ENCODE data around the gene RUNX2. TPM values are rescaled to one million over a fixed set of nuclear protein-coding genes. Genes with fewer than 3 reads are reported as not detected.

RUNX2 gene
- total and polyA plus RNA-seq, 9 of the 15 experiments (the other 6 are each of a cell fraction or from before 2014, with no cell fraction given): 0.29 to 1.00 (median 0.43) TPM

GRCh38 chr6:45351667-45352066 lies 23.5 kb downstream of the RUNX2 start (continued):
- no peak for TF ChIP-seq E2F1 (CRISPR knock-in tag; IDR thresholded peaks at IDR 0.05)
- no peak for TF ChIP-seq CREB5 (CRISPR knock-in tag; IDR thresholded peaks at IDR 0.05)
- TF ChIP-seq NR2C1 (IDR thresholded peaks at IDR 0.05): no peak
- no peak for TF ChIP-seq NR2C1 (tag; IDR thresholded peaks at IDR 0.05)
- no peak for TF ChIP-seq CREB3 (tag; conservative IDR thresholded peaks at IDR 0.05; ENCODE audit: low read depth)
- no peak for TF ChIP-seq MTA3 (IDR thresholded peaks at IDR 0.05; ENCODE audit: borderline replicate concordance)
- TF ChIP-seq ATF2 (CRISPR knock-in tag; IDR thresholded peaks at IDR 0.05): no peak
- TF ChIP-seq CBFA2T2 (conservative IDR thresholded peaks at IDR 0.05): no peak
- TF ChIP-seq GTF2B (IDR thresholded peaks at IDR 0.05; ENCODE audit: extremely low read depth, insufficient read length): no peak
- no peak for TF ChIP-seq FOXA3 (CRISPR knock-in tag; conservative IDR thresholded peaks at IDR 0.05 in 1 of 2, IDR thresholded peaks at IDR 0.05 in 1 of 2)
- no peak for TF ChIP-seq ELF2 (CRISPR knock-in tag; IDR thresholded peaks at IDR 0.05)
- no peak for TF ChIP-seq GATAD2B (IDR thresholded peaks at IDR 0.05; ENCODE audit: borderline replicate concordance)
- no peak for TF ChIP-seq SAFB2 (IDR thresholded peaks at IDR 0.05; ENCODE audit: borderline replicate concordance, low read depth, low read length, severe bottlenecking)
- peak; percentile 75 for TF ChIP-seq ATF3 (IDR thresholded peaks at IDR 0.05)
- no peak for TF ChIP-seq ATF3 (CRISPR knock-in tag; conservative IDR thresholded peaks at IDR 0.05)
- TF ChIP-seq NR4A1 (CRISPR knock-in tag; IDR thresholded peaks at IDR 0.05): no peak
- no peak for TF ChIP-seq NR4A1 (tag; IDR thresholded peaks at IDR 0.05)
- no peak for TF ChIP-seq ZNF717 (CRISPR knock-in tag; IDR thresholded peaks at IDR 0.05)
- no peak for TF ChIP-seq KAT8 (IDR thresholded peaks at IDR 0.05; ENCODE audit: low read depth)
- TF ChIP-seq HINFP (tag; conservative IDR thresholded peaks at IDR 0.05; ENCODE audit: low read depth): no peak
- no peak for TF ChIP-seq SNIP1 (IDR thresholded peaks at IDR 0.05; ENCODE audit: low read depth)
- TF ChIP-seq ZNF316 (IDR thresholded peaks at IDR 0.05): peak; percentile 100

Data from K562 (cell line).